ENCODE measurements around the gene GYPB.
"Not testable (repeated sequence)": the region's sequence is repeated elsewhere in the genome, so short reads cannot be mapped to it uniquely, and the experiment has no call there.

- not testable (repeated sequence) for TF ChIP-seq POLR2AphosphoS5, POLR2A, TAF1, POU2F2 (IDR thresholded peaks at IDR 0.05; ENCODE audit: low read depth, low read length)
Observed at GRCh38 chr4:144032580-144032979, 13.4 kb upstream of the GYPB start.
